ENCODE measurements around the gene PRKAR1B. TPM values are rescaled to one million over a fixed set of nuclear protein-coding genes. Genes with fewer than 3 reads are reported as not detected.

The PRKAR1B gene
- total RNA-seq, 1 donor from 2014 or later: 14.7 TPM

- Mint-ChIP-seq H3K36me3 (ENCODE audit: low read depth, unreplicated experiment) (peaks cover 29% of the 10 kb centered on the region), H3K27ac (ENCODE audit: unreplicated experiment) (no peak overlapping the region), H3K4me3 (ENCODE audit: unreplicated experiment) (peak overlapping the region; percentile 11), H3K27me3 (ENCODE audit: low read depth, unreplicated experiment) (no peaks in the 10 kb centered on the region), H3K4me1 (ENCODE audit: low read depth, unreplicated experiment) (no peaks in the 10 kb centered on the region), H3K9me3 (ENCODE audit: unreplicated experiment) (no peaks in the 10 kb centered on the region)
- Histone ChIP-seq H3K9ac (ENCODE audit: low read length) (no peak overlapping the region), H3K9me3 (ENCODE audit: insufficient read depth, low read depth, low read length) (peaks cover 4% of the 10 kb centered on the region), H4K20me1 (ENCODE audit: insufficient read depth, low read length) (no peaks in the 10 kb centered on the region), H3K4me3 (ENCODE audit: insufficient read depth, low read depth, low read length) (no peak overlapping the region), H3K27ac (ENCODE audit: low read depth, low read length) (no peak overlapping the region), H3K27me3 (ENCODE audit: insufficient read depth, low read length) (no peaks in the 10 kb centered on the region), H3K4me1 (ENCODE audit: insufficient read depth, low read length) (no peaks in the 10 kb centered on the region), H3K4me2 (ENCODE audit: low read length) (no peak overlapping the region), H3K79me2 (ENCODE audit: insufficient read depth, low read length) (no peaks in the 10 kb centered on the region), H3K36me3 (ENCODE audit: insufficient read depth, low read length) (peaks cover 20% of the 10 kb centered on the region), H2AFZ (ENCODE audit: low read depth, low read length) (no peak overlapping the region)
- FAIRE-seq (no peak), DNase-seq (ENCODE audit: low read depth) (no peak)
- TF ChIP-seq EZH2 (IDR thresholded peaks at IDR 0.05; ENCODE audit: insufficient read depth, low read length): no peak
- no peak for TF ChIP-seq CTCF (IDR thresholded peaks at IDR 0.05; ENCODE audit: insufficient read depth, low read depth, low read length)
Observed at GRCh38 chr7:761631-762030, 34.5 kb upstream of the PRKAR1B start.

GRCh38 chr7:761101-761500, 34.0 kb upstream of the PRKAR1B start:
- H4K20me1 ChIP-seq (ENCODE audit: insufficient read depth, low read length): no peaks in the 10 kb centered on the region
- H3K4me2 ChIP-seq (ENCODE audit: low read length): no peak overlapping the region
- DNase-seq (ENCODE audit: low read depth): no peak
- H3K4me1 ChIP-seq (ENCODE audit: insufficient read depth, low read length): no peaks in the 10 kb centered on the region
- TF ChIP-seq EZH2 (IDR thresholded peaks at IDR 0.05; ENCODE audit: insufficient read depth, low read length) (no peak), CTCF (IDR thresholded peaks at IDR 0.05; ENCODE audit: insufficient read depth, low read depth, low read length) (no peak)
- H3K79me2 ChIP-seq (ENCODE audit: insufficient read depth, low read length): no peaks in the 10 kb centered on the region
- Mint-ChIP-seq H3K27me3 (ENCODE audit: low read depth, unreplicated experiment) (no peaks in the 10 kb centered on the region), H3K4me3 (ENCODE audit: unreplicated experiment) (no peak overlapping the region), H3K9me3 (ENCODE audit: unreplicated experiment) (no peaks in the 10 kb centered on the region), H3K27ac (ENCODE audit: unreplicated experiment) (no peak overlapping the region), H3K4me1 (ENCODE audit: low read depth, unreplicated experiment) (no peaks in the 10 kb centered on the region), H3K36me3 (ENCODE audit: low read depth, unreplicated experiment) (peaks cover 26% of the 10 kb centered on the region)
- no peak overlapping the region for H3K9ac ChIP-seq (ENCODE audit: low read length)
- no peak overlapping the region for H3K4me3 ChIP-seq (ENCODE audit: insufficient read depth, low read depth, low read length)
- FAIRE-seq: no peak
- peaks cover 4% of the 10 kb centered on the region for H3K9me3 ChIP-seq (ENCODE audit: insufficient read depth, low read depth, low read length)
- peaks cover 20% of the 10 kb centered on the region for H3K36me3 ChIP-seq (ENCODE audit: insufficient read depth, low read length)
- no peak overlapping the region for H3K27ac ChIP-seq (ENCODE audit: low read depth, low read length)
- no peak overlapping the region for H2AFZ ChIP-seq (ENCODE audit: low read depth, low read length)
- H3K27me3 ChIP-seq (ENCODE audit: insufficient read depth, low read length): no peaks in the 10 kb centered on the region

GRCh38 chr7:760006-760405, 32.9 kb upstream of the PRKAR1B start:
- no peaks in the 10 kb centered on the region for H3K27me3 Mint-ChIP-seq (ENCODE audit: low read depth, unreplicated experiment)
- no peaks in the 10 kb centered on the region for H3K9me3 Mint-ChIP-seq (ENCODE audit: unreplicated experiment)
- H3K4me3 Mint-ChIP-seq (ENCODE audit: unreplicated experiment): no peak overlapping the region
- no peaks in the 10 kb centered on the region for H3K27me3 ChIP-seq (ENCODE audit: insufficient read depth, low read length)
- no peaks in the 10 kb centered on the region for H4K20me1 ChIP-seq (ENCODE audit: insufficient read depth, low read length)
- no peak overlapping the region for H2AFZ ChIP-seq (ENCODE audit: low read depth, low read length)
- no peaks in the 10 kb centered on the region for H3K79me2 ChIP-seq (ENCODE audit: insufficient read depth, low read length)
- DNase-seq (ENCODE audit: low read depth) (no peak), FAIRE-seq (no peak)
- no peak overlapping the region for H3K27ac Mint-ChIP-seq (ENCODE audit: unreplicated experiment)
- H3K4me1 ChIP-seq (ENCODE audit: insufficient read depth, low read length): no peaks in the 10 kb centered on the region
- no peak overlapping the region for H3K4me3 ChIP-seq (ENCODE audit: insufficient read depth, low read depth, low read length)
- H3K9ac ChIP-seq (ENCODE audit: low read length): no peak overlapping the region
- H3K4me2 ChIP-seq (ENCODE audit: low read length): no peak overlapping the region
- H3K9me3 ChIP-seq (ENCODE audit: insufficient read depth, low read depth, low read length): no peaks in the 10 kb centered on the region
- H3K27ac ChIP-seq (ENCODE audit: low read depth, low read length): no peak overlapping the region
- H3K4me1 Mint-ChIP-seq (ENCODE audit: low read depth, unreplicated experiment): no peaks in the 10 kb centered on the region
- H3K36me3 ChIP-seq (ENCODE audit: insufficient read depth, low read length): peaks cover 18% of the 10 kb centered on the region
- no peak for TF ChIP-seq CTCF (IDR thresholded peaks at IDR 0.05; ENCODE audit: insufficient read depth, low read depth, low read length)
- TF ChIP-seq EZH2 (IDR thresholded peaks at IDR 0.05; ENCODE audit: insufficient read depth, low read length): no peak
- peaks cover 25% of the 10 kb centered on the region for H3K36me3 Mint-ChIP-seq (ENCODE audit: low read depth, unreplicated experiment)

Data from astrocyte (in vitro differentiated cells and primary cell).